Measurements from ENCODE around the gene GLB1L2. TPM values are rescaled to one million over a fixed set of nuclear protein-coding genes. Genes with fewer than 3 reads are reported as not detected.

Gene GLB1L2
- total RNA-seq, 6 donors from 2014 or later = 3.1 to 11.6 (median 6.0) TPM

- Histone ChIP-seq H3K27ac (no peak overlapping the region), H3K9me3 (no peaks in the 10 kb centered on the region), H3K36me3 (no peaks in the 10 kb centered on the region), H3K27me3 (no peaks in the 10 kb centered on the region), H3K4me1 (no peaks in the 10 kb centered on the region), H3K4me3 (no peak overlapping the region)
- WGBS, 2 donors = 89 to 92% methylated on average over 12 to 13 of the region's 13 CpGs
- ATAC-seq (ENCODE audit: low FRiP score in 2 of 2) = no peak
- peak in 1 of 2 donors; percentile 23 for DNase-seq
- TF ChIP-seq CTCF (IDR thresholded peaks at IDR 0.05) = no peak
- TF ChIP-seq POLR2A (IDR thresholded peaks at IDR 0.05) = no peak
- no peak for TF ChIP-seq POLR2AphosphoS5 (IDR thresholded peaks at IDR 0.05)
Measured at GRCh38 chr11:134288486-134288885, 43.3 kb upstream of the GLB1L2 start.

- no peak overlapping the region for H3K27ac ChIP-seq
- ATAC-seq (ENCODE audit: low FRiP score in 2 of 2) (no peak), DNase-seq (no peak)
- H3K36me3 ChIP-seq = no peaks in the 10 kb centered on the region
- TF ChIP-seq POLR2A (IDR thresholded peaks at IDR 0.05) (no peak), POLR2AphosphoS5 (IDR thresholded peaks at IDR 0.05) (no peak), EP300 (IDR thresholded peaks at IDR 0.05) (no peak), CTCF (IDR thresholded peaks at IDR 0.05) (no peak)
- no peaks in the 10 kb centered on the region for H3K27me3 ChIP-seq
- H3K9me3 ChIP-seq = no peaks in the 10 kb centered on the region
- WGBS, 2 donors = 70 to 77% methylated on average over 4 of the region's 4 CpGs
- no peaks in the 10 kb centered on the region for H3K4me1 ChIP-seq
- no peak overlapping the region for H3K4me3 ChIP-seq
Measured at GRCh38 chr11:134289167-134289566, 42.6 kb upstream of the GLB1L2 start.

- Histone ChIP-seq H3K4me3 (no peak overlapping the region), H3K9me3 (no peaks in the 10 kb centered on the region), H3K36me3 (no peaks in the 10 kb centered on the region), H3K27me3 (no peaks in the 10 kb centered on the region), H3K4me1 (no peaks in the 10 kb centered on the region), H3K27ac (no peak overlapping the region)
- peak; percentile 31 to 69 for ATAC-seq (ENCODE audit: low FRiP score in 2 of 2)
- TF ChIP-seq POLR2A (IDR thresholded peaks at IDR 0.05) (no peak), EP300 (IDR thresholded peaks at IDR 0.05) (no peak), POLR2AphosphoS5 (IDR thresholded peaks at IDR 0.05) (no peak), CTCF (IDR thresholded peaks at IDR 0.05) (no peak)
- 54 to 67% methylated on average over 3 to 12 of the region's 12 CpGs for WGBS, 2 donors
- DNase-seq = peak in 1 of 2 donors; percentile 71
Measured at GRCh38 chr11:134289789-134290188, 42.0 kb upstream of the GLB1L2 start.

GRCh38 chr11:134290646-134291045, 41.1 kb upstream of the GLB1L2 start:
- ATAC-seq (ENCODE audit: low FRiP score in 2 of 2) = no peak
- DNase-seq = no peak
- WGBS, 2 donors = 83 to 86% methylated on average over 7 of the region's 7 CpGs

More at GRCh38 chr11:134290646-134291045, 41.1 kb upstream of the GLB1L2 start:
- Histone ChIP-seq H3K9me3 (no peaks in the 10 kb centered on the region), H3K27me3 (no peaks in the 10 kb centered on the region), H3K36me3 (no peaks in the 10 kb centered on the region), H3K4me3 (no peak overlapping the region), H3K4me1 (no peaks in the 10 kb centered on the region), H3K27ac (no peak overlapping the region)
- no peak for TF ChIP-seq POLR2A (IDR thresholded peaks at IDR 0.05)
- TF ChIP-seq CTCF (IDR thresholded peaks at IDR 0.05) = no peak
- no peak for TF ChIP-seq POLR2AphosphoS5 (IDR thresholded peaks at IDR 0.05)
- TF ChIP-seq EP300 (IDR thresholded peaks at IDR 0.05) = no peak

All from upper lobe of left lung (tissue), 6 donors.